ENCODE results near the gene AMBRA1. TPM values are rescaled to one million over a fixed set of nuclear protein-coding genes. Genes with fewer than 3 reads are reported as not detected.

Gene AMBRA1
- total and polyA plus RNA-seq, 8 donors, result 6.8 to 18.7 (median 11.1) TPM

DNA sequence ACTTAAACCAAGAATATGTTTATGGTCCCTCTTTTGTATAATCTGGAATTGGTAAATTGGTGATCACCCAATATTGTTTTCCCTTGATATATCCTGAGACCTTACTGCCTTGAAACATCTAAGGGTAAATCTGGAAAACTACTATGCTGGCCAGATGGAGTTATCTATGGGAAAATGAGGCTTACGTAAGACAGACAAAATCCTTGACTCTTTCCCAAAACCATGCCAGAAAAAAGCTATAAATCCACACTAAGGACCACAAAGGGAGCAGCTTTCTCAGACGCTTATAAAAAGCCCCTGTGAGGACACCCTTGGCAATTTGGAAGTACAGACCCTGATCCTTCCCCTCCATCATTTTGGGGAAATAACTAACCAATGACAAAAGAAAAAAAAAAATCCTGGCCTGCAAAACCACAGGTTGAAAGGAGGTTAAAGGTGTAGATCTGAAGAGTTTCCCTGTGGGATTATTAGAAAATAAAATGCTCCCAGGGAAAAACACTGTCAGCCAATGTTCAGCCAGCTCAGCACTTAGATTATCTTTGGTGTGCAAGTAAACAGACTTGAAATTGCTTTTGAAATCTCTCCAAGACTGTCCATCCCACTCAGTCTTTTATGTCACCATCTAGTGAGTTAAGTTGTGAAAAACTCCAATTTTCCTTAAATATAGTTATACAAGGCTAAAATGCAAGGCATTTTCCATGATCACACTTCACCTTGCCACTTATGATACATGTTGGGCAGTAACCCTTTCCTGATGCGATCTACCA lies 6.6 kb upstream of the AMBRA1 start:
- no peak for DNase-seq
- Histone ChIP-seq H3K4me3 (no peak overlapping the region), H3K27me3 (no peaks in the 10 kb centered on the region), H3K36me3 (no peaks in the 10 kb centered on the region), H3K9me3 (no peaks in the 10 kb centered on the region), H3K27ac (no peak overlapping the region), H3K4me1 (no peaks in the 10 kb centered on the region)
- ATAC-seq, result no peak
- TF ChIP-seq, protein P1, sequence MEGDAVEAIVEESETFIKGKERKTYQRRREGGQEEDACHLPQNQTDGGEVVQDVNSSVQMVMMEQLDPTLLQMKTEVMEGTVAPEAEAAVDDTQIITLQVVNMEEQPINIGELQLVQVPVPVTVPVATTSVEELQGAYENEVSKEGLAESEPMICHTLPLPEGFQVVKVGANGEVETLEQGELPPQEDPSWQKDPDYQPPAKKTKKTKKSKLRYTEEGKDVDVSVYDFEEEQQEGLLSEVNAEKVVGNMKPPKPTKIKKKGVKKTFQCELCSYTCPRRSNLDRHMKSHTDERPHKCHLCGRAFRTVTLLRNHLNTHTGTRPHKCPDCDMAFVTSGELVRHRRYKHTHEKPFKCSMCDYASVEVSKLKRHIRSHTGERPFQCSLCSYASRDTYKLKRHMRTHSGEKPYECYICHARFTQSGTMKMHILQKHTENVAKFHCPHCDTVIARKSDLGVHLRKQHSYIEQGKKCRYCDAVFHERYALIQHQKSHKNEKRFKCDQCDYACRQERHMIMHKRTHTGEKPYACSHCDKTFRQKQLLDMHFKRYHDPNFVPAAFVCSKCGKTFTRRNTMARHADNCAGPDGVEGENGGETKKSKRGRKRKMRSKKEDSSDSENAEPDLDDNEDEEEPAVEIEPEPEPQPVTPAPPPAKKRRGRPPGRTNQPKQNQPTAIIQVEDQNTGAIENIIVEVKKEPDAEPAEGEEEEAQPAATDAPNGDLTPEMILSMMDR (IDR thresholded peaks at IDR 0.05), result no peak
- intact Hi-C loops (cut with DNase I), result no loop called here
- FAIRE-seq, result no peak
- WGBS, 2 donors, result 82 to 84% methylated on average over 3 of the region's 3 CpGs

DNA sequence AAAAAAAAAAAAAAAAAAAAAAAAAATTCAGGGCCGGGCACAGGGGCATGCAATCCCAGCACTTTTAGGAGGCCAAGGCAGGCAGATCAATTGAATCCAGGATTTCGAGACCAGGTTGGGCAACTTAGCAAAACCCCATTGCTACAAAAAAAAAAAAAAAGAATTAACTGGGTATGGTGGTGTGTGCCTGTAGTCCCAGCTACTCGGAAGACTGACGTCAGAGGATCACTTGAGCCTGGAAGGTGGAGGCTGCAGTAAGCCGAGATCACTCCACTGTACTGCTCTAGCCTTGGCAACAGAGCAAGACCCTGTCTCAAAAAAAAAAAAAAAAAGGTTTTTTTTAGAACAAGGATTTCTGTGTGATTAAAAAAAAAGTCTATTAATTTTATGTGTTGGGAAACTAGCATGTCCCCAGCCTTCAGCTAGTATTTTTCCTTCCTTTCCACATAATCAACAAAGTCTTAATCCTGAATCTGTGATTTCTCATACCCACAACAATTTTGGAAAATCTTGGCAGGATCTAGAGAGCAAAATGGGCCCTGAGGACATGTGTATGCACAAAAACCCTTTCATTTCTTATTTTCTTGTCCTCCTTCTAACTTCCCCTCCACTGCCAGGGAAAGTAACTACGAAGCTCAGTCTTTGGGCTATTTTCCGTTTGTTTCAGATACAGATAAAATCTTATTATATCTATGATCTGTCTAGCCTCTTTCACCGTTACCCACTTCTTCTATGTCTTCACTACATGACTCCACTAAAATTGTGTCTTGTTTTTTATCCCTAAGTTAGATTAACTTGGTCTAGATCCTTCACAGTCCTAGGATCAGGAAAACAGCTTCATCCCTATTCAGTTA lies 5.7 kb upstream of the AMBRA1 start:
- no peak overlapping the region for H3K27ac ChIP-seq
- DNase-seq (no peak), FAIRE-seq (no peak), ATAC-seq (peak in 1 of 4 donors; percentile 38)
- no peaks in the 10 kb centered on the region for H3K27me3 ChIP-seq
- H3K4me1 ChIP-seq, result peaks cover 0 to under 1% (median 0%) of the 10 kb centered on the region in 3 donors
- no peaks in the 10 kb centered on the region for H3K36me3 ChIP-seq
- WGBS, 2 donors, result 90 to 93% methylated on average over 8 of the region's 8 CpGs
- H3K4me3 ChIP-seq, result no peak overlapping the region
- H3K9me3 ChIP-seq, result no peaks in the 10 kb centered on the region
- intact Hi-C loops (cut with DNase I), result no loop called here
- TF ChIP-seq, protein P1 (IDR thresholded peaks at IDR 0.05), result no peak

DNA sequence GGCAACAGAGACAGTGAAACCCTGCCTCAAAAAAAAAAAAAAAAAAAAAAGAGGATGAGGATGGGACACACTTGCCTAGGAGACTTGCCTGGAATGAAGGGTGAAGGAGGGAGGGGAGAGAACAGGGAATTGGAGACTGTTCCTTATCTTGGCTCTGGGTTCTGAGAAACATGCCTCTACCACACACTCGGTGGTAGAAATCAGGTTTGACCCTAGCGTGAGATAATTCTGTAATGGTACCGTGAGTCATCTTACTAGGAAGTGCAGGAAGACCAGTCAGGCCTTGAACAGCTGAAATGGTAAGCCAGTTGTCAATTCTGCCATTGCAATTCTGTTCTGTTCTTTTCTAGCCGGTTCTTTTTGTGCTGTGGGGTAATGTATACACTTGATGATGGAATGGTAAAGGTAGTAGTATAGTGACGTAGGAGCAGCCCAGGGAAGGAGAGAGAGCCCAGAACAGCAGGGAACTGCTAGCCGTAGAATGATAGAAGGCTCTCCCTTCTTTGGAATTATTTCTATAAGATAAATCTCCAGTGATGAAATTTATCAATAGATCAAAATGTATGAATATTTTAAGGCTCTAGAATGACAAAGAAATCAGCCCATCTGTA lies 3.9 kb upstream of the AMBRA1 start:
- H3K4me1 ChIP-seq, result peaks cover 0 to 6% (median 0%) of the 10 kb centered on the region in 3 donors
- 83% methylated on average over 6 of the region's 6 CpGs for WGBS, 2 donors
- no peaks in the 10 kb centered on the region for H3K27me3 ChIP-seq
- no peak for FAIRE-seq
- no peak for DNase-seq
- ATAC-seq, result no peak
- no peak overlapping the region for H3K4me3 ChIP-seq
- H3K9me3 ChIP-seq, result no peaks in the 10 kb centered on the region
- H3K27ac ChIP-seq, result no peak overlapping the region
- no peaks in the 10 kb centered on the region for H3K36me3 ChIP-seq
- TF ChIP-seq, protein P1 (IDR thresholded peaks at IDR 0.05), result no peak
- intact Hi-C loops (cut with DNase I), result no loop called here

DNA sequence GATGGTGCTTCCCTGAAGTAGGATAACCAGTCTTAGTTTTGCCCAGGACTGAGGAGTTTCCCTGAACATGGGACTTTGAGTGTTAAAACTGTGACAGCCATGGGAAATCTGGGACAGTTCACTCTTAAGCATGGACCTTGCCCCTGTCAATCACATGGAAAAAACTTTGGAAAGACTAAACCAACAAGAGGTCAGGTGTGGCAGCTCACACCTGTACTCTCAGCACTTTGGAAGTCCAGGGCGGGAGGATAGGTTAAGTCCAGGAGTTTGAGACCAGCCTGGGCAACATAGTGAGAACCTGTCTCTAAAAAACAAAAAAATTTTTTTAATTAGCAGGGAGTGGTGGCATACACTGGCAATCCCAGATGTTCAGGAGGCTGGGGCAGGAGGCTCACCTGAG lies 3.3 kb upstream of the AMBRA1 start:
- DNase-seq, result no peak
- H3K27ac ChIP-seq, result no peak overlapping the region
- ATAC-seq, result no peak
- no peak for FAIRE-seq
- peaks cover 0 to 12% (median 0%) of the 10 kb centered on the region in 3 donors for H3K4me1 ChIP-seq
- TF ChIP-seq, protein P1 (IDR thresholded peaks at IDR 0.05), result no peak
- no peaks in the 10 kb centered on the region for H3K36me3 ChIP-seq
- 48 to 55% methylated on average over 1 of the region's 1 CpG for WGBS, 2 donors
- H3K9me3 ChIP-seq, result no peaks in the 10 kb centered on the region
- H3K27me3 ChIP-seq, result no peaks in the 10 kb centered on the region
- intact Hi-C loops (cut with DNase I), result no loop called here
- H3K4me3 ChIP-seq, result no peak overlapping the region

Measured in pancreas (tissue), 10 donors.